Stomach (tissue), 9 donors: Measurements from ENCODE around the gene SPDYE16. TPM values are rescaled to one million over a fixed set of nuclear protein-coding genes. Genes with fewer than 3 reads are reported as not detected.
A peak's percentile ranks its signal among the peaks of the same experiment; 100 is the strongest.
"Not testable (repeated sequence)": the region's sequence is repeated elsewhere in the genome, so short reads cannot be mapped to it uniquely, and the experiment has no call there.

ENCODE experiments used
- DNase-seq, 2 donors: peaks; one replicate each; pipeline versions ENCODE4 v3.0.0 to v3.0.0-alpha.2; 2013 to 2019
- H3K27ac ChIP-seq, 5 donors: fragments of 200-600 bp in 4 of 5; sonication (generic) in 4 of 5; one replicate each; pipeline ENCODE4 v1.5.1; 2013 to 2019; ENCODE audit warnings: mild to moderate bottlenecking in 1 of 5, moderate library complexity in 1 of 5
- H3K27me3 ChIP-seq, 3 donors: fragments of 200-600 bp; sonication (generic); one replicate each; pipeline ENCODE4 v1.5.1; 2017 to 2019; ENCODE audit warnings: mixed run types in 1 of 3
- H3K36me3 ChIP-seq, 4 donors: fragments of 200-600 bp; sonication (generic); 1 replicate in 3 of 4; 2 replicates in 1 of 4; pipeline ENCODE4 v1.5.1; 2016 to 2019
- H3K4me1 ChIP-seq, 4 donors: fragments of 200-600 bp; sonication (generic); one replicate each; pipeline ENCODE4 v1.5.1; 2016 to 2019
- H3K4me3 ChIP-seq, 4 donors: fragments of 200-600 bp; sonication (generic) in 3 of 4; one replicate each; pipeline ENCODE4 v1.5.1; 2016 to 2019; ENCODE audit warnings: mild to moderate bottlenecking in 1 of 4
- H3K9me3 ChIP-seq, 4 donors: fragments of 200-600 bp; sonication (generic); one replicate each; pipeline ENCODE4 v1.5.1; 2016 to 2019
- EP300 ChIP-seq: sonication (generic); formaldehyde crosslinking; IDR thresholded peaks from one replicate; pipeline ENCODE4 v1.6.1; 2017; ENCODE audit warnings: antibody characterized with exemption
- POLR2A ChIP-seq, 4 donors: fragments of 450-650 bp; IDR thresholded peaks; one replicate each; pipeline ENCODE4 v1.6.1; 2016; ENCODE audit warnings: antibody characterized with exemption in 4 of 4, control low read depth in 2 of 4, mild to moderate bottlenecking in 1 of 4, moderate library complexity in 1 of 4
- POLR2AphosphoS5 ChIP-seq, 3 donors: sonication (generic); formaldehyde crosslinking; IDR thresholded peaks; one replicate each; pipeline ENCODE4 v1.6.1; 2016; ENCODE audit warnings: antibody characterized with exemption in 3 of 3
- WGBS, 5 donors: extraction: QIAGEN DNeasy Blood & Tissue Kit in 3 of 5; methylation state at CpG; one replicate each; pipeline versions ENCODE4 v1.1.5 to v1.1.7; 2013 to 2018; 5-methylcytosine and 5-hydroxymethylcytosine counted together
- intact Hi-C: fragments of 100-400 bp; cut with DNase I; formaldehyde crosslinking; loops from one replicate; pipeline ENCODE4 v1.15.1; 2023; ENCODE audit warnings: low total_unique reads
- polyA plus RNA-seq, 3 donors: library from polyadenylated mRNA; stranded (reverse); fragments of 200-250 nt; gene quantifications; one replicate each; pipeline ENCODE4 v1.2.3, GENCODE V29; 2013
- total RNA-seq, 5 donors: library from RNA; depleted of rRNA; stranded (reverse); fragments of >200 nt; gene quantifications; one replicate each; pipeline versions ENCODE4 v1.1.0 to v1.2.3, GENCODE V29; 2014 to 2016
- TF ChIP-seq, protein P1 (sequence below), 7 experiments: fragments of 450-650 bp in 4 of 7; fragments of 200-600 bp in 3 of 7; sonication (generic) in 3 of 7; IDR thresholded peaks; one replicate each; pipeline ENCODE4 v1.5.1; 2016 to 2019; ENCODE audit warnings: antibody characterized with exemption in 7 of 7, control low read depth in 2 of 7, mild to moderate bottlenecking in 1 of 7
- donor health status: healthy with polysubstance abuse.
- donor health status: Bipolar disorder and iron deficiency.
- donor health status: healthy.

The SPDYE16 gene
- total and polyA plus RNA-seq, 8 donors: 0.03 TPM; not detected in 7

DNA sequence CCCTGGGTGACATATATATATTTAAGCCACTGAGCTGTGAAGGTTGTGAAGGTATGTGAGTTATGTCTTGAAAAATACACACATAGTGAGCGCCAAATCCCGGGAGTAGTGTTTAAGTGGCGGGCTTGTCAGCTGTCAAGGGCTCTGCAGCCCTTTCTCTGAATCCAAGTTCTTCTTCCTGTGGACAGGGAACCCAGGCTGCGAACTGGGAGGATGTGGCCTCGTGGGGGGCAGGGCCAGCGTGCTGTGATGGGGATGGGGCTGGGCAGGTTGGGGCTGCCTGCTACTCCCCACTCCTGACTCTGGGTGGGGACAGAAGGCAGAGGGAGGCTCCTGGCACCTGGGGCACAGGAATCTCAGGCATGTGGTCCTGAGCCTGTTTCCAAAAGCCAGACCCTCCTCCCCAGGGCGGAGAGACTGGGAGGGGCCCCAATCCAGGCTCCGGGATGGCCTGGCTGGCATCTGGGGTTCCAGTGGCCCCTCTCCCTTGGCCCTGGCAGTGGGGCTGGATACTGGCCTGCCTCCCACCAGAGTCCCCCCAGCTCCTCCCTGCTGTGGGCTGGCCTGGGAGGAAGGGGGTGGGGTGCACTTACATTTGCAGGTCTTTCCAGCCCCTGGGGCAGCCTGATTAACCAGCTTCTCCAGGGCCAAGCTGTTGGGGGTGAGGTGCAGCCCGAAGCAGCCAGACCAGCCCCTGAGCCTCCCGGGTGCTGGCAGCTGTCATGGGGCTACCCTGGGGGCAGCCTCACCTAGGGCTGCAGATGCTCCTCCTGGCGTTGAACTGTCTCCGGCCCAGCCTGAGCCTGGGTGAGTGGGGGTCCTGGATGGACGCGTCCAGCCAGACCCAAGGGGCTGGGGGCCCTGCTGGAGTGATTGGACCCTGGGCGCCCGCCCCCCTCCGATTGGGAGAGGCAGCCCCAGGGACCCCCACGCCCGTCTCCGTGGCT lies 32.9 kb downstream of the SPDYE16 start, which contains the start of gene UPK3B:
TSS of gene UPK3B (plus strand) at position 622 of the 947 bp plus-strand sequence. CDS start at position 723, 101 bp downstream.
- Histone ChIP-seq H3K36me3 (peaks cover 7 to 27% (median 25%) of the 10 kb centered on the region in 4 donors), H3K4me1 (peaks cover 19 to 31% (median 22%) of the 10 kb centered on the region in 4 donors), H3K27me3 (peaks cover 0 to 4% (median 0%) of the 10 kb centered on the region in 3 donors), H3K4me3 (no peak within 1 kb of the TSS), H3K9me3 (no peaks in the 10 kb centered on the region), H3K27ac (peak within 1 kb of the TSS in 4 of 5 donors; percentile 18 to 42 (median 34))
- DNase-seq: peak in 1 of 2 donors; percentile 71
- TF ChIP-seq, protein P1, sequence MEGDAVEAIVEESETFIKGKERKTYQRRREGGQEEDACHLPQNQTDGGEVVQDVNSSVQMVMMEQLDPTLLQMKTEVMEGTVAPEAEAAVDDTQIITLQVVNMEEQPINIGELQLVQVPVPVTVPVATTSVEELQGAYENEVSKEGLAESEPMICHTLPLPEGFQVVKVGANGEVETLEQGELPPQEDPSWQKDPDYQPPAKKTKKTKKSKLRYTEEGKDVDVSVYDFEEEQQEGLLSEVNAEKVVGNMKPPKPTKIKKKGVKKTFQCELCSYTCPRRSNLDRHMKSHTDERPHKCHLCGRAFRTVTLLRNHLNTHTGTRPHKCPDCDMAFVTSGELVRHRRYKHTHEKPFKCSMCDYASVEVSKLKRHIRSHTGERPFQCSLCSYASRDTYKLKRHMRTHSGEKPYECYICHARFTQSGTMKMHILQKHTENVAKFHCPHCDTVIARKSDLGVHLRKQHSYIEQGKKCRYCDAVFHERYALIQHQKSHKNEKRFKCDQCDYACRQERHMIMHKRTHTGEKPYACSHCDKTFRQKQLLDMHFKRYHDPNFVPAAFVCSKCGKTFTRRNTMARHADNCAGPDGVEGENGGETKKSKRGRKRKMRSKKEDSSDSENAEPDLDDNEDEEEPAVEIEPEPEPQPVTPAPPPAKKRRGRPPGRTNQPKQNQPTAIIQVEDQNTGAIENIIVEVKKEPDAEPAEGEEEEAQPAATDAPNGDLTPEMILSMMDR (IDR thresholded peaks at IDR 0.05): no peak
- no peak for TF ChIP-seq POLR2AphosphoS5 (IDR thresholded peaks at IDR 0.05)
- WGBS, 5 donors: 16 to 32% (median 25%) methylated on average over 10 to 20 of the region's 20 CpGs
- intact Hi-C loops: no loop called here

DNA sequence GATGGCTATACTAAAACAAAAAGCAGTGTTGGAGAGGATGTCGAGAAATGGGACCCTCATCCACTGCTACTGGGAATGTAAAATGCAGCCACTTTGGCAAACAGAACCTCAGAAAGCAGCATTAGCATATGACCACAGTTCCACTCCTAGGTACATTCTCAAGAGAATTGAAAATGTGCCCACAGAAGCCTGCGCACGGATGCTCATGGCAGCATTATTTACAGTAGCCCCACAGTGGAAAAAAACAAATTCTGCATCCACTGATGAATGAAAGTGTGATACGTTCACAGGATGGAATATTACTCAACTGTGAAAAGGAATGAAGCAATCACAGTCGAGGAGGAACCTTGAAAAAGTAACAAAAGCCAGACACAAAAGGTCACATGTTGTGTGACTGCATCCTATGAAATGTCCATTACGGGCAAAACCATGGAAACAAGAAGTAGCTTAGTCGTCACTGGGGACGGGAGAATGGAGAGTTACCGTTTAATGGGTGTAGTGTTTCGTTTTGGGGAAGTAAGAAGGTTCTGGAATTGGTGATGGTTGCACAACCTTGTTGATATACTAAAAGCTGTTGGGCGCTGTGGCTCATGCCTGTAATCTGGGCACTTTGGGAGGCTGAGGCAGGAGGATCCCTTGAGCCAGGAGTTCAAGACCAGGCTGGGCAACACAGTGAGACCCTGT lies 35.2 kb downstream of the SPDYE16 start:
- peaks cover 0 to under 1% (median 0%) of the 10 kb centered on the region in 3 donors for H3K27me3 ChIP-seq
- peak in 1 of 2 donors; percentile 8 for DNase-seq
- H3K4me1 ChIP-seq: peaks cover 12 to 22% (median 15%) of the 10 kb centered on the region in 4 donors
- H3K36me3 ChIP-seq: peaks cover 10 to 44% (median 42%) of the 10 kb centered on the region in 4 donors
- no peaks in the 10 kb centered on the region for H3K9me3 ChIP-seq
- intact Hi-C loops: no loop called here
- peak overlapping the region in 2 of 5 donors; percentile 5 to 43 for H3K27ac ChIP-seq
- WGBS, 5 donors: 84 to 92% (median 86%) methylated on average over 11 of the region's 11 CpGs
- TF ChIP-seq EP300 (no peak), POLR2AphosphoS5 (IDR thresholded peaks at IDR 0.05) (peak in 1 of 3 donors; percentile 19)
- H3K4me3 ChIP-seq: no peak overlapping the region

DNA sequence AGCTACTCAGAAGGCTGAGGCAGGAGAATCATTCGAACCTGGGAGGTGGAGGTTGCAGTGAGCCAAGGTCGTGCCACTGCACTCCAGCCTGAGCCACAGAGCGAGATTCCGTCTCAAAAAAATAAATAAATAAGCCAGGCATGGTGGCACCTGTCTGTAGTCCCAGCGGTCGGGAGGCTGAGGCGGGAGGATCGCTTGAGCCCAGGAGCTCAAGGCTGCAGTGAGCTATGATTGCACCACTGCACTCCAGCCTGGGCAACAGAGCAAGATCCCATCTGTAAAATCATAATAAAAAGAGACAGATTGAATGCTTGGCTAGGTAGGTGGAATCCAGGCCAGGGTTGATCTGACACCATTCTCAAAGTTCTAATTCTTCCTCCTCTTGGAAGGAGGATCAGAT lies 36.5 kb downstream of the SPDYE16 start:
- Histone ChIP-seq H3K36me3 (peaks cover 22 to 56% (median 54%) of the 10 kb centered on the region in 4 donors), H3K4me1 (peaks cover 9 to 17% (median 13%) of the 10 kb centered on the region in 4 donors)
- H3K27ac ChIP-seq, intact Hi-C loops, H3K4me3 ChIP-seq, H3K9me3 ChIP-seq, H3K27me3 ChIP-seq: not testable (repeated sequence)
- DNase-seq: peak in 1 of 2 donors; percentile 0
- WGBS, 5 donors: 93 to 97% (median 95%) methylated on average over 8 of the region's 8 CpGs

DNA sequence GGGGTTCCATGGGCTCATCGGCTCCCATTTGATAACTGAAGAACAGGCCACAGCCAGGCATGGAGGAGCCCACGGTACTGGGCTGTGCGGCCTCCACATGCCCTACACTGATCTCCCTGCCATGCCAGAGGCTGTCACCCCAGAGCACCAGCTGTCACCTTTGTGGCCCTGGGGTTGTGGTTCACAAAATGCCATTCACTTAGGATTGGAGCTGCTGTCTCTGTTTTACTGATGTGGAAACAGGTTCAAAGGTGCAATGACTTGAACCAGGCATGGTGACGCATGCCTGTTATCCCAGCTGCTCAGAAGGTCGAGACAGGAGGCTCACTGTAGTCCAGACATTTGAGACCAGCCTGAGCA lies 37.0 kb downstream of the SPDYE16 start:
- 81 to 87% (median 84%) methylated on average over 3 to 5 of the region's 5 CpGs for WGBS, 5 donors

More for the DNA sequence above, 37.0 kb downstream of the SPDYE16 start:
- intact Hi-C loops: no loop called here
- Histone ChIP-seq H3K9me3 (no peaks in the 10 kb centered on the region), H3K36me3 (peaks cover 24 to 59% (median 58%) of the 10 kb centered on the region in 4 donors), H3K27me3 (no peaks in the 10 kb centered on the region), H3K4me3 (no peak overlapping the region), H3K27ac (no peak overlapping the region), H3K4me1 (peaks cover 9 to 14% (median 12%) of the 10 kb centered on the region in 4 donors)
- peak in 1 of 2 donors; percentile 1 for DNase-seq
- TF ChIP-seq, protein P1 (IDR thresholded peaks at IDR 0.05): no peak
- no peak for TF ChIP-seq POLR2A (IDR thresholded peaks at IDR 0.05)
- no peak for TF ChIP-seq POLR2AphosphoS5 (IDR thresholded peaks at IDR 0.05)
- no peak for TF ChIP-seq EP300
